Measurements from ENCODE around the gene ZBTB7C. TPM values are rescaled to one million over a fixed set of nuclear protein-coding genes. Genes with fewer than 3 reads are reported as not detected.

Gene ZBTB7C
- polyA plus RNA-seq, 4 donors: 0.54 to 4.1 (median 1.5) TPM

GRCh38 chr18:48183613-48184012, 225.6 kb downstream of the ZBTB7C start:
- Histone ChIP-seq H3K4me3 (ENCODE audit: low read depth in 1 of 3, low read length in 3 of 3) (no peak overlapping the region), H3K36me3 (ENCODE audit: control insufficient read depth in 3 of 3, insufficient read depth in 2 of 3, low read depth in 1 of 3, low read length in 3 of 3) (no peaks in the 10 kb centered on the region), H3K9me3 (ENCODE audit: control insufficient read depth in 2 of 2, insufficient read depth in 1 of 2, low read depth in 1 of 2, low read length in 1 of 2) (no peaks in the 10 kb centered on the region), H3K27me3 (ENCODE audit: control insufficient read depth in 3 of 3, insufficient read depth in 3 of 3, low read length in 3 of 3) (no peaks in the 10 kb centered on the region), H3K4me1 (ENCODE audit: control insufficient read depth in 3 of 3, insufficient read depth in 2 of 3, low read depth in 1 of 3, low read length in 2 of 3) (peaks cover 0 to 21% (median 0%) of the 10 kb centered on the region in 3 donors), H3K27ac (ENCODE audit: low read depth in 1 of 3, low read length in 2 of 3) (no peak overlapping the region)
- WGBS, 3 donors: 86 to 87% (median 87%) methylated on average over 2 of the region's 2 CpGs
- DNase-seq (no peak), FAIRE-seq (no peak)

- DNase-seq (no peak), FAIRE-seq (no peak)
- WGBS, 3 donors: 85 to 91% (median 86%) methylated on average over 3 of the region's 3 CpGs
- Histone ChIP-seq H3K27me3 (ENCODE audit: control insufficient read depth in 3 of 3, insufficient read depth in 3 of 3, low read length in 3 of 3) (no peaks in the 10 kb centered on the region), H3K27ac (ENCODE audit: low read depth in 1 of 3, low read length in 2 of 3) (no peak overlapping the region), H3K36me3 (ENCODE audit: control insufficient read depth in 3 of 3, insufficient read depth in 2 of 3, low read depth in 1 of 3, low read length in 3 of 3) (no peaks in the 10 kb centered on the region), H3K9me3 (ENCODE audit: control insufficient read depth in 2 of 2, insufficient read depth in 1 of 2, low read depth in 1 of 2, low read length in 1 of 2) (peaks cover 0 to 5% of the 10 kb centered on the region in 2 donors), H3K4me1 (ENCODE audit: control insufficient read depth in 3 of 3, insufficient read depth in 2 of 3, low read depth in 1 of 3, low read length in 2 of 3) (peaks cover 0 to 21% (median 0%) of the 10 kb centered on the region in 3 donors), H3K4me3 (ENCODE audit: low read depth in 1 of 3, low read length in 3 of 3) (no peak overlapping the region)
Observed at GRCh38 chr18:48182779-48183178, 226.4 kb downstream of the ZBTB7C start.

GRCh38 chr18:48181857-48182256, 227.3 kb downstream of the ZBTB7C start:
- no peak for FAIRE-seq

GRCh38 chr18:48181087-48181823, 227.9 kb downstream of the ZBTB7C start:
- H3K27ac ChIP-seq (ENCODE audit: low read depth in 1 of 3, low read length in 2 of 3): no peak overlapping the region
- H3K4me3 ChIP-seq (ENCODE audit: low read depth in 1 of 3, low read length in 3 of 3): no peak overlapping the region
- no peaks in the 10 kb centered on the region for H3K27me3 ChIP-seq (ENCODE audit: control insufficient read depth in 3 of 3, insufficient read depth in 3 of 3, low read length in 3 of 3)
- DNase-seq: peak; percentile 49 to 64
- peaks cover 0 to 18% (median 0%) of the 10 kb centered on the region in 3 donors for H3K4me1 ChIP-seq (ENCODE audit: control insufficient read depth in 3 of 3, insufficient read depth in 2 of 3, low read depth in 1 of 3, low read length in 2 of 3)
- peaks cover 0 to 8% of the 10 kb centered on the region in 2 donors for H3K9me3 ChIP-seq (ENCODE audit: control insufficient read depth in 2 of 2, insufficient read depth in 1 of 2, low read depth in 1 of 2, low read length in 1 of 2)
- FAIRE-seq: no peak
- 84 to 92% (median 90%) methylated on average over 3 of the region's 3 CpGs for WGBS, 3 donors
- H3K36me3 ChIP-seq (ENCODE audit: control insufficient read depth in 3 of 3, insufficient read depth in 2 of 3, low read depth in 1 of 3, low read length in 3 of 3): no peaks in the 10 kb centered on the region

More at GRCh38 chr18:48181857-48182256, 227.3 kb downstream of the ZBTB7C start:
- DNase-seq: no peak
- no peaks in the 10 kb centered on the region for H3K27me3 ChIP-seq (ENCODE audit: control insufficient read depth in 3 of 3, insufficient read depth in 3 of 3, low read length in 3 of 3)
- no peaks in the 10 kb centered on the region for H3K36me3 ChIP-seq (ENCODE audit: control insufficient read depth in 3 of 3, insufficient read depth in 2 of 3, low read depth in 1 of 3, low read length in 3 of 3)
- H3K27ac ChIP-seq (ENCODE audit: low read depth in 1 of 3, low read length in 2 of 3): no peak overlapping the region
- no peak overlapping the region for H3K4me3 ChIP-seq (ENCODE audit: low read depth in 1 of 3, low read length in 3 of 3)
- 78 to 83% (median 80%) methylated on average over 4 of the region's 4 CpGs for WGBS, 3 donors
- H3K9me3 ChIP-seq (ENCODE audit: control insufficient read depth in 2 of 2, insufficient read depth in 1 of 2, low read depth in 1 of 2, low read length in 1 of 2): peaks cover 0 to 8% of the 10 kb centered on the region in 2 donors
- peaks cover 0 to 21% (median 0%) of the 10 kb centered on the region in 3 donors for H3K4me1 ChIP-seq (ENCODE audit: control insufficient read depth in 3 of 3, insufficient read depth in 2 of 3, low read depth in 1 of 3, low read length in 2 of 3)

- Histone ChIP-seq H3K9me3 (ENCODE audit: control insufficient read depth in 2 of 2, insufficient read depth in 1 of 2, low read depth in 1 of 2, low read length in 1 of 2) (peaks cover 0 to 8% of the 10 kb centered on the region in 2 donors), H3K27me3 (ENCODE audit: control insufficient read depth in 3 of 3, insufficient read depth in 3 of 3, low read length in 3 of 3) (no peaks in the 10 kb centered on the region), H3K4me3 (ENCODE audit: low read depth in 1 of 3, low read length in 3 of 3) (no peak overlapping the region), H3K27ac (ENCODE audit: low read depth in 1 of 3, low read length in 2 of 3) (no peak overlapping the region), H3K36me3 (ENCODE audit: control insufficient read depth in 3 of 3, insufficient read depth in 2 of 3, low read depth in 1 of 3, low read length in 3 of 3) (no peaks in the 10 kb centered on the region), H3K4me1 (ENCODE audit: control insufficient read depth in 3 of 3, insufficient read depth in 2 of 3, low read depth in 1 of 3, low read length in 2 of 3) (peaks cover 0 to 14% (median 0%) of the 10 kb centered on the region in 3 donors)
- no peak for FAIRE-seq
- DNase-seq: no peak
- WGBS, 3 donors: 73 to 92% (median 84%) methylated on average over 1 to 2 of the region's 2 CpGs
Observed at GRCh38 chr18:48179666-48180065, 229.5 kb downstream of the ZBTB7C start.

- DNase-seq: no peak
- 70 to 81% (median 77%) methylated on average over 3 of the region's 3 CpGs for WGBS, 3 donors
- Histone ChIP-seq H3K9me3 (ENCODE audit: control insufficient read depth in 2 of 2, insufficient read depth in 1 of 2, low read depth in 1 of 2, low read length in 1 of 2) (peaks cover 0 to 8% of the 10 kb centered on the region in 2 donors), H3K4me1 (ENCODE audit: control insufficient read depth in 3 of 3, insufficient read depth in 2 of 3, low read depth in 1 of 3, low read length in 2 of 3) (peaks cover 0 to 14% (median 0%) of the 10 kb centered on the region in 3 donors), H3K36me3 (ENCODE audit: control insufficient read depth in 3 of 3, insufficient read depth in 2 of 3, low read depth in 1 of 3, low read length in 3 of 3) (no peaks in the 10 kb centered on the region), H3K27ac (ENCODE audit: low read depth in 1 of 3, low read length in 2 of 3) (no peak overlapping the region), H3K4me3 (ENCODE audit: low read depth in 1 of 3, low read length in 3 of 3) (no peak overlapping the region), H3K27me3 (ENCODE audit: control insufficient read depth in 3 of 3, insufficient read depth in 3 of 3, low read length in 3 of 3) (no peaks in the 10 kb centered on the region)
- FAIRE-seq: no peak
Observed at GRCh38 chr18:48179001-48179400, 230.2 kb downstream of the ZBTB7C start.

GRCh38 chr18:48176909-48177308, 232.3 kb downstream of the ZBTB7C start:
- H3K27ac ChIP-seq (ENCODE audit: low read depth in 1 of 3, low read length in 2 of 3): no peak overlapping the region
- no peak for FAIRE-seq
- H3K27me3 ChIP-seq (ENCODE audit: control insufficient read depth in 3 of 3, insufficient read depth in 3 of 3, low read length in 3 of 3): no peaks in the 10 kb centered on the region
- no peak for DNase-seq
- peaks cover 0 to 14% (median 0%) of the 10 kb centered on the region in 3 donors for H3K4me1 ChIP-seq (ENCODE audit: control insufficient read depth in 3 of 3, insufficient read depth in 2 of 3, low read depth in 1 of 3, low read length in 2 of 3)
- no peak overlapping the region for H3K4me3 ChIP-seq (ENCODE audit: low read depth in 1 of 3, low read length in 3 of 3)
- 92 to 97% (median 96%) methylated on average over 4 of the region's 4 CpGs for WGBS, 3 donors
- H3K9me3 ChIP-seq (ENCODE audit: control insufficient read depth in 2 of 2, insufficient read depth in 1 of 2, low read depth in 1 of 2, low read length in 1 of 2): peaks cover 0 to 8% of the 10 kb centered on the region in 2 donors
- no peaks in the 10 kb centered on the region for H3K36me3 ChIP-seq (ENCODE audit: control insufficient read depth in 3 of 3, insufficient read depth in 2 of 3, low read depth in 1 of 3, low read length in 3 of 3)

GRCh38 chr18:48173557-48173956, 235.6 kb downstream of the ZBTB7C start:
- Histone ChIP-seq H3K4me3 (ENCODE audit: low read depth in 1 of 3, low read length in 3 of 3) (no peak overlapping the region), H3K36me3 (ENCODE audit: control insufficient read depth in 3 of 3, insufficient read depth in 2 of 3, low read depth in 1 of 3, low read length in 3 of 3) (no peaks in the 10 kb centered on the region), H3K27ac (ENCODE audit: low read depth in 1 of 3, low read length in 2 of 3) (peak overlapping the region in 1 of 3 donors; percentile 13), H3K4me1 (ENCODE audit: control insufficient read depth in 3 of 3, insufficient read depth in 2 of 3, low read depth in 1 of 3, low read length in 2 of 3) (peaks cover 0 to 11% (median 0%) of the 10 kb centered on the region in 3 donors), H3K9me3 (ENCODE audit: control insufficient read depth in 2 of 2, insufficient read depth in 1 of 2, low read depth in 1 of 2, low read length in 1 of 2) (peaks cover 0 to 8% of the 10 kb centered on the region in 2 donors), H3K27me3 (ENCODE audit: control insufficient read depth in 3 of 3, insufficient read depth in 3 of 3, low read length in 3 of 3) (no peaks in the 10 kb centered on the region)
- WGBS, 3 donors: 25 to 72% (median 34%) methylated on average over 2 of the region's 2 CpGs
- DNase-seq: peak in 1 of 2 donors; percentile 83
- FAIRE-seq: no peak

All from small intestine (tissue), 7 donors.